Measurements from ENCODE around the gene FAM193A. TPM values are rescaled to one million over a fixed set of nuclear protein-coding genes. Genes with fewer than 3 reads are reported as not detected.

Gene FAM193A
- total RNA-seq, 4 donors from 2014 or later: 27.7 to 40.4 (median 31.1) TPM

DNA sequence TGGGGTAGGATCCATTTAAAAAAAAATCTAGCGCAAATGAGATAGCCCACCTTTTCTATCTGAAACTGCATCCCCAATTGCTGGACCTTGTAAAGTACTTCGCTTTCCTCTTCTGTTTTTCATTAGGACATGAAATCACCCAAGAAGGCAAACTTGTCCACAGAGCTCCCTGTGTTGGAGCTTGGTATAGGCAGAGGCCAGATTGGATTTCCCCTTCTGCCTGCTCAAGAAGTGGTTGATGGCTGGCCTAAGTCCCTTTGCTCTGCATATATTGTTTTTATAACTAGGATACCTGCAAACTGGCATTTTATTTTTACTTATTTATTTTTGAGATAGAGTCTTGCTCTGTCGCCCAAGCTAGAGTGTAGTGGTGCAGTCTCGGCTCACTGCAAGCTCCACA lies 39.1 kb upstream of the FAM193A start:
- in situ Hi-C loops (cut with MboI; ENCODE audit: low pct_ligation_motif_present in 1 of 4, low pct_unique_long_range_greater_than_20kb in 1 of 4, low sequenced_read_pairs in 3 of 4): no loop called here
- H3K36me3 ChIP-seq: peaks cover 0 to 46% (median 20%) of the 10 kb centered on the region in 4 donors
- WGBS, 2 donors (ENCODE audit: low coverage in 1 of 2): 83 to 93% methylated on average over 1 to 4 of the region's 4 CpGs

GRCh38 chr4:2497931-2498330 lies 38.5 kb upstream of the FAM193A start:
- peak; percentile 21 for DNase-seq

More for the DNA sequence above, 39.1 kb upstream of the FAM193A start:
- Histone ChIP-seq H3K27me3 (no peaks in the 10 kb centered on the region), H3K4me1 (peaks cover 0 to 14% (median 0%) of the 10 kb centered on the region in 4 donors), H3K9me3 (no peaks in the 10 kb centered on the region), H3K4me3 (no peak overlapping the region), H3K27ac (peak overlapping the region in 1 of 4 donors; percentile 6)
- TF ChIP-seq POLR2A (IDR thresholded peaks at IDR 0.05): no peak
- TF ChIP-seq POLR2AphosphoS5 (IDR thresholded peaks at IDR 0.05): no peak
- TF ChIP-seq, protein P1, sequence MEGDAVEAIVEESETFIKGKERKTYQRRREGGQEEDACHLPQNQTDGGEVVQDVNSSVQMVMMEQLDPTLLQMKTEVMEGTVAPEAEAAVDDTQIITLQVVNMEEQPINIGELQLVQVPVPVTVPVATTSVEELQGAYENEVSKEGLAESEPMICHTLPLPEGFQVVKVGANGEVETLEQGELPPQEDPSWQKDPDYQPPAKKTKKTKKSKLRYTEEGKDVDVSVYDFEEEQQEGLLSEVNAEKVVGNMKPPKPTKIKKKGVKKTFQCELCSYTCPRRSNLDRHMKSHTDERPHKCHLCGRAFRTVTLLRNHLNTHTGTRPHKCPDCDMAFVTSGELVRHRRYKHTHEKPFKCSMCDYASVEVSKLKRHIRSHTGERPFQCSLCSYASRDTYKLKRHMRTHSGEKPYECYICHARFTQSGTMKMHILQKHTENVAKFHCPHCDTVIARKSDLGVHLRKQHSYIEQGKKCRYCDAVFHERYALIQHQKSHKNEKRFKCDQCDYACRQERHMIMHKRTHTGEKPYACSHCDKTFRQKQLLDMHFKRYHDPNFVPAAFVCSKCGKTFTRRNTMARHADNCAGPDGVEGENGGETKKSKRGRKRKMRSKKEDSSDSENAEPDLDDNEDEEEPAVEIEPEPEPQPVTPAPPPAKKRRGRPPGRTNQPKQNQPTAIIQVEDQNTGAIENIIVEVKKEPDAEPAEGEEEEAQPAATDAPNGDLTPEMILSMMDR (IDR thresholded peaks at IDR 0.05): no peak
- intact Hi-C loops (cut with DNase I; ENCODE audit: low total_unique reads): no loop called here
- no peak for DNase-seq

DNA sequence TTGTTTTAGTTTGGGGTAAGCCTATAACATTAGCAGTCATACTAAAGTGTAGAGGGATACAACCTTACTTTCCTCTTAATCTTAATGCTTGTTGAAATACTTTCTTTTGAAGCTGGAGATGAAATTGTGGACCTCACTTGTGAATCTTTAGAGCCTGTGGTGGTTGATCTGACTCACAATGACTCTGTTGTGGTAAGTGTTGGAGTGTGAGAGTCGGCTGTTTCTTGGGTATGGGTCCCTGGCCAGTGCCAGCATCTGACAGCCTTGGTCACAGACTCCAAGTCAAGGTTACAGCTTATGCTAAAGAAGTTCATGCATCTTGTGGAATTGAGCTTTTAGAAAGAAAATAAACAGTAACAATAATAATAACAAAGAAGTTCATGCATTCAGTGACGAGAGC lies 35.9 kb upstream of the FAM193A start:
- no peak overlapping the region for H3K27ac ChIP-seq

More at GRCh38 chr4:2497931-2498330, 38.5 kb upstream of the FAM193A start:
- H3K9me3 ChIP-seq: no peaks in the 10 kb centered on the region
- intact Hi-C loops (cut with DNase I; ENCODE audit: low total_unique reads) (no loop called here), in situ Hi-C loops (cut with MboI; ENCODE audit: low pct_ligation_motif_present in 1 of 4, low pct_unique_long_range_greater_than_20kb in 1 of 4, low sequenced_read_pairs in 3 of 4) (no loop called here)
- H3K36me3 ChIP-seq: peaks cover 0 to 40% (median 20%) of the 10 kb centered on the region in 4 donors
- TF ChIP-seq, protein P1 (IDR thresholded peaks at IDR 0.05): no peak
- peak in 2 of 3 donors; percentile 23 to 37 for TF ChIP-seq POLR2AphosphoS5 (IDR thresholded peaks at IDR 0.05)
- WGBS, 2 donors (ENCODE audit: low coverage in 1 of 2): 76% methylated on average over 9 of the region's 9 CpGs; no CpG with 5 or more reads in 1 of the 2 donors
- H3K27me3 ChIP-seq: no peaks in the 10 kb centered on the region
- H3K27ac ChIP-seq: peak overlapping the region in 2 of 4 donors; percentile 6 to 38
- peaks cover 0 to 14% (median 0%) of the 10 kb centered on the region in 4 donors for H3K4me1 ChIP-seq
- H3K4me3 ChIP-seq: no peak overlapping the region

GRCh38 chr4:2501034-2501594 lies 35.3 kb upstream of the FAM193A start:
- TF ChIP-seq, protein P1 (IDR thresholded peaks at IDR 0.05): no peak
- no peak for DNase-seq
- Histone ChIP-seq H3K27me3 (no peaks in the 10 kb centered on the region), H3K36me3 (peaks cover 0 to 48% (median 20%) of the 10 kb centered on the region in 4 donors), H3K4me3 (no peak overlapping the region), H3K4me1 (no peaks in the 10 kb centered on the region), H3K27ac (no peak overlapping the region), H3K9me3 (no peaks in the 10 kb centered on the region)
- intact Hi-C loops (cut with DNase I; ENCODE audit: low total_unique reads): no loop called here
- WGBS, 2 donors (ENCODE audit: low coverage in 1 of 2): 96% methylated on average over 7 of the region's 7 CpGs; no CpG with 5 or more reads in 1 of the 2 donors
- in situ Hi-C loops (cut with MboI; ENCODE audit: low pct_ligation_motif_present in 1 of 4, low pct_unique_long_range_greater_than_20kb in 1 of 4, low sequenced_read_pairs in 3 of 4): no loop called here

More for the DNA sequence above, 35.9 kb upstream of the FAM193A start:
- no peak for TF ChIP-seq POLR2AphosphoS5 (IDR thresholded peaks at IDR 0.05)
- H3K36me3 ChIP-seq: peaks cover 0 to 45% (median 20%) of the 10 kb centered on the region in 4 donors
- H3K4me3 ChIP-seq: no peak overlapping the region
- 83 to 100% methylated on average over 1 to 2 of the region's 2 CpGs for WGBS, 2 donors (ENCODE audit: low coverage in 1 of 2)
- in situ Hi-C loops (cut with MboI; ENCODE audit: low pct_ligation_motif_present in 1 of 4, low pct_unique_long_range_greater_than_20kb in 1 of 4, low sequenced_read_pairs in 3 of 4): no loop called here
- no peaks in the 10 kb centered on the region for H3K27me3 ChIP-seq
- DNase-seq: no peak
- no peaks in the 10 kb centered on the region for H3K9me3 ChIP-seq
- peaks cover 0 to under 1% (median 0%) of the 10 kb centered on the region in 4 donors for H3K4me1 ChIP-seq
- intact Hi-C loops (cut with DNase I; ENCODE audit: low total_unique reads): loop anchor here (1.0 kb wide), 1 partner anchor 31 kb away; the partner anchor contains the start of gene RNF4

- peaks cover 0 to 33% (median 11%) of the 10 kb centered on the region in 4 donors for H3K36me3 ChIP-seq
- intact Hi-C loops (cut with DNase I; ENCODE audit: low total_unique reads): no loop called here
- in situ Hi-C loops (cut with MboI; ENCODE audit: low pct_ligation_motif_present in 1 of 4, low pct_unique_long_range_greater_than_20kb in 1 of 4, low sequenced_read_pairs in 3 of 4): no loop called here
- 76 to 95% methylated on average over 2 to 5 of the region's 5 CpGs for WGBS, 2 donors (ENCODE audit: low coverage in 1 of 2)
- H3K27ac ChIP-seq: no peak overlapping the region
- no peak for DNase-seq
- no peaks in the 10 kb centered on the region for H3K27me3 ChIP-seq
- no peak for TF ChIP-seq POLR2A (IDR thresholded peaks at IDR 0.05)
- TF ChIP-seq POLR2AphosphoS5 (IDR thresholded peaks at IDR 0.05): no peak
- TF ChIP-seq, protein P1 (IDR thresholded peaks at IDR 0.05): no peak
- TF ChIP-seq EP300 (IDR thresholded peaks at IDR 0.05; ENCODE audit: low read depth): no peak
- H3K4me3 ChIP-seq: no peak overlapping the region
- H3K9me3 ChIP-seq: no peaks in the 10 kb centered on the region
- no peaks in the 10 kb centered on the region for H3K4me1 ChIP-seq
These were observed 32.6 kb upstream of the FAM193A start for GRCh38 chr4:2503809-2504208.

All from transverse colon (tissue), 4 donors.